GM21528 (cell line): Measurements from ENCODE around the gene SH3D19.
"Not testable (repeated sequence)": the region's sequence is repeated elsewhere in the genome, so short reads cannot be mapped to it uniquely, and the experiment has no call there.

Experiments used
- ATAC-seq: cut with Tn5 transposase; IDR thresholded peaks from one replicate; pipeline ENCODE4 v1.9.1; 2021; ENCODE audit warnings: mild to moderate bottlenecking, moderate library complexity; ENCODE audit not compliant: unreplicated experiment, low FRiP score

The SH3D19 gene

DNA sequence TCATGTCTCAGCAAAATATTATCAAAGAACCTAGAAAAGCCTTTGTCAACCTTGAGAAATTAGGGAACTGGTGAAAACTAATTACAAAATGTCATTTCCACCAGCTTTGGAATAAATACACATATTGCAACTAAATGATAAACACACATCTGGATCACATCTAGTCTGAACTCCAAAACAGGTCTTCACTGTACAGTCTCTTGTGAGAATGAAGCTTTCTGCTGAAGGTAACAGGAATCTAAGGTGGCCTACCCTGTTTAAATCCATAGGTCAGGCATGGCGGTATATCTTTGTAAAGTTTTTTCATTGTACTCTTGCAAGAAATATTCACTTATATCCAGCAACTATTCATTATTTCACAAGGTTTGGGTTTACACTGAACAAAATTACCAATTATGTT, 1.7 kb downstream of the SH3D19 start:
- ATAC-seq = no peak

DNA sequence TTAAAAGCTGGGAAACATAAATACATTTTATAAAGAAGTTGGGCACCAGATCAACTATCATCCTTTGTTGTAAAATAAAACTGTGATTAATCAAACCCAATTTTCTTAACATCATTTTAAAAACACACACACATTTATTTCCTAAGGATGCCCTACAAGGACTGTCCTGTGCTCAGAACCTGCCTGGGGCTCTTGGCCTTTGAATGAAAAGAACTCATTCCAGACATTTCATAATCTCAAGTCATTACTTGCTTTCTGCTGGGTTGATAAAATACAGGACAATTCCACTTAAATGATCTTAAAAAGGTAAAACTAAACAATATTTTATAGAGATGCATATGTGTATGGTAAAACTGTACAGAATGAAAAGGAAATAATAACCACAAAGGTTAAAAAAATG, 2.8 kb downstream of the SH3D19 start:
- ATAC-seq = no peak

DNA sequence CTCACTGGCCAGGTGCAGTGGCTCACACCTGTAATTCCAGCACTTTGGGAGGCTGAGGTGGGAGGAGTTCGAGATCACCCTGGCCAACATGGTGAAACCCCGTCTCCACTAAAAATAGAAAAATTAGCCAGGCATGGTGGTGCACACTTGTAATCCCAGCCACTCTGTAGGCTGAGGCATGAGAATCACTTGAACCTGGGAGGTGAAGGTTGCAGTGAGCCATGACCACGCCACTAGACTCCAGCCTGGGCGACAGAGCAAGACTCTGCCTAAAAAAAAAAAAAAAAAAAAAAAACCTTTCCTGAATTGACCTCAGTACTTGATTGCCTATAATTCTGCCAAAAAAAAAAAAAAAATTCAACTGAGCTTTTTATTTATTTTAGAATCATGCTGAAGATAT, 3.2 kb downstream of the SH3D19 start:
- not testable (repeated sequence) for ATAC-seq

DNA sequence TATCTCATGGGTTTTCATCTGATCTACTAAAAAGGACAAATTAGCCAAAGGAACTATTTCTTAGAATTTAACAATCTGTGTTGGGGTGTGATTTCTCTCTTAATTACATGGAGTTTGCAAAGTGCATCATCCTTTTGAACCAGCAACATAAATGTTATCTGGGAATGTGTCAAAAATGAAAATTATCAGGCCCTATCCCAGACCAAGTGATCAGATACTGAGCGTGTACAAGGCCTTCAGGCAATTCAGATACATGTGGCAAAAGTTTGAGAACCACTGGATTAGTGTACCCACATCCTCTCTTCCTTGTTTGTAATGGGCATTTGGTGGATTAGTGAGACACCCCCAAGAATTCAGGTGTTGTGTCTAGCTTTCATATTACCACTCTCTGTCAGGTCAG, 3.8 kb downstream of the SH3D19 start:
- no peak for ATAC-seq

DNA sequence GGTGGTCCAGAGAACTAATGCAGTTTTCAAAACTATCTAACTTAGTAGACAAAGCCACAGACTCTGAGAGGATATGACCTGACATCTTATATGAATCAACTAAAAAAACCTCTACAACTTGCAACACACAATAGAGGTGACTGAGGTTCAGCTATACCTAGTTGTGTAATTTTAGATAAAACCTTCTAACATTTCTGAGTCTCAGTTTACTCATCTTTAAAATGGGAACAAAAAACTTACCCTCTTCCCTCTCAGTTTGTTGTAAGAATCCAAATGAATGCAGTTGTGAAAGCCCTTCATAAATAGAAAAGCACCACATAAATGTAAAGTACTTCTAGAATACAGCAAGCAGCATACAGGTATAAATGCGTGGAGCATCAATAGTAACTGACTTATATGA, 5.9 kb downstream of the SH3D19 start:
- no peak for ATAC-seq

DNA sequence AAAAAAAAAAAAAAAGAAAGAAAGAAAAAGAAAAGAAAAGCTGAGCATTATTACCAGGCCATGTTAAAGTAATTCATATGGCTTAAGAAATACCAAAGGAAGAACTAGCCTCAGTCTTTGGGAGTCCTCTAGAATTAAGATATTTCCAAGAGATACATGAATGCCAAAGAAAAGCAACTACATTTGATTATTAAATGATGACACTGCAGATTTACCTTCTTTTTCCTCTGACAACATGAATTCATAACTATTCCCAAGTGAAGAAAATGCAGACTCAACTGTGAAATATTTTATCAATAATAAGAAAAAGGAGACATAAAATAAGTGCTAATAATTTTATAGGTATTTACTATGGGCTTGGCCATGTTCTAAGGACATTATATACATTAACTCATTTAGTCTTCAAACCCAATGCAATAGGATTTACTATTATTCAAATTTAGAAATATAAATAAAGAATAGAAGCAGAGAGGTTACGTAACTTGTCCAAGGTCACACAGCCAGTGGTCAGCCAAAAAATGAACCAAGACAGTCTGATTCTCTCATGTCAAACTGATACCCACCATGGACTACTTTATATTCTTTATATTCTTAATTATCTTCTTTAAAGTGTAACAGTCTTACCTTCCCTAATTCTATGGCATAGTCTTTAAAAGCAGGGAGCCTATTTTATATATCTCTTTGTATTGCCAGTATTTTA, 6.9 kb downstream of the SH3D19 start:
- no peak for ATAC-seq

DNA sequence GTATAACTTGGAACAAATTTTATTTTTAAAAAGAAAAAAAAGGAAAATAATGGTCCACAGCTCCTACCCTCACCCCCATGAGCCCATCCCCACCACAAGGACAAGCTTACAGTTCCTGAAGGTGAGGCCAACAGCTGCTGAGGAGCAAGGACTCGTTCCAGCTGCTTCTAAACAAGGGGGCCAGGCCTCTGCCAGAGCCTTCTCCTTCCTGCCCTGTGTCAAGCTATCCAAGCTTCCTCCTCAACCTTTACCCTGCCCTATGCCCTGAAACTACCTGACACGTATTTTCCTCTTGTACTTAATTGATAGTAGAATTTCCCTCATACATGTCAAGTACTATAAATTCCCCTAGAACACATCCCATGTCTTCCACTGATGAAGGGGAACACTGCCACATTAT, 8.8 kb downstream of the SH3D19 start:
- no peak for ATAC-seq

DNA sequence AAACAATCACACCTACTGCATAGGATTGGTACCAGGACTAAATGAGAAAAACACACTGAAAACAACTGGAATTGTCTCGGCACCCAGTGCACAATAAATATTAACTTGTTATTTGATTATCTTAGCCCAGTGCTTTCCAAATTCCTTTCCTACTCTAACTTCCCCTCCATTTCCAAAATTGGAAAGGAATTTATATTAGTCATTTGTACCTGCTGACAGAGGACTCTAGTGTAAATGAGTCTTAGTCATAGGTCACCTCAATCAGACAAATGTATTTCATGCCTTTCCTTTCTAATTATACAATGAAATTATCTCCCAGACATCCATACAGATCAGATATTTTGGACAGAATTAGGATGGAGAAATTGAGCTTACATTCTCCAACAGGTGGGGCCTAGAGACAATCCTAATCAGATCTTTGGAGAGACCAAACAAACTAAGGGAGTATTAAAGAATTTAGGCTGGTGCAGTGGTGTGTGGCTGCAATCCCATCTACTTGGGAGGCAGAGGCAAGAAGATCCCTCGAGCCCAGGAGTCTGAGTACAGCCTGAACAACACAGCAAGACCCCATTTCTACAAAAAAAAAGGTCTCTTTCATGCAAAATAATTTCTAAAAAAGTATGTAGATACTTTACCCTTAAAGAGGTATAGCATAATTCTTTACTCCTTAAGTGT, 10.1 kb downstream of the SH3D19 start:
- ATAC-seq = no peak

DNA sequence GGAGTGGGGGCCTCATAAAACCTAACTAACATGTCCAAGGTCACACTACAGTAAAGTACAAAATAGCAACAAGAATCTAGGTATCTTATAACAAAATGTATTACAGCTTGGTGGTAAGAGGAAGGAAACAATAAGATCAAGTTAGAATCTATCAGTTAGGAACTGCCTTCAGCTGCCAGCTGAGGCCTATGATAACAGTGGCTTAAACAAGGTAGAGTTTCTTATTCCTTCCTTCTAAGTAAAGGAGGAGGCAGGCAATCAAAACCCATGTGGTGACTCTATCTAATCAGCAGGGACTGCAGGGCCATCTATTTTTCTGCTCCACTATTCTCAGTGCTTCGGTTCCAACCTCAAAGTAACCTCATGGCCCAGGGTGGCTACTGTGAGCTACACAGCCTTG, 10.9 kb downstream of the SH3D19 start:
- ATAC-seq = no peak

DNA sequence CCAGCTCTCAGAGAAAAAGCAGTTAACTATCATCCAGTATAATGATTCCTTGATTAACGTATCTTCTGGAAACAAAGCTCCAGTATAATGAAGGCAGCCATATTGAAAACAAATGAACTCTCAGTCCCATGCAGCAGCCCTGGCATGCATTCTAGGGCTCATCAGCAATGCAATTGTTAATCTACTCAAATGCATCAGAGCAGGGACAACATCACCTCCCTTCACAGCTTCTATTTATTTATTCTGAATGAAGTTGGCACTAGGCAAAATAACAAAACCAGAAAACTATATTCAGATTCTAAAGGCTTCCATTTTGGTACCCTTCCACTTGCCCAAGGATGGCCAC, 11.4 kb downstream of the SH3D19 start:
- no peak for ATAC-seq

DNA sequence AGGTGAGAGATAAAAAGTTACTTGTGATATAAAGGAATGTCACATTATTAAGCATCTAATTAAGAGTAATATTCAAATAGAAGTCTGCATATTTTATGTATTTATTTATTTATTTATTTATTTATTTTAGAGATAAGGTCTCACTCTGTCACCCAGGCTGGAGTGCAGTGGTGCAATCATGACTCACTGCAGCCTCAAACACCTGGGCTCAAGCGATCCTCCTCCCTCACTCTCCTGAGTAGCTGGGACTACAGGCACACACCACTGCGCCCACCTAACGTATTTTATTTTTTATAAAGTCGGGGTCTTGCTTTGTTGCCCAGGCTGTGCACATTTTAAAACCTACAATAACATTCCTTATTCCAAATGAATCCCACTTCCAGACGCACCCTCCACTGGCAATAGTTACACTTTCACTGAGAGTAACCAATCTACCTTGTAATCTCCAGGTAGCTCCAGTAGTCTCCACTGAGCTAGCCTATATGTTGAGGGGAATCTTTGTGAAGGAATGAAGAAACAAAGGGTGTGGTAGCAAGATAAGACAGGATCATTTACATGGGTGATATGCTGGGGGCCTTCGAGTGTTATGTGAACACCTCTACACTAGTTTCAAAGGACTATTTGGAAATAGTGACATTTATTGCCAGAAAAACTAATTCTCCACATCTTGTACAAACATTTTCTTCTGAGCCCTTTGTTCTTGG, 11.9 kb downstream of the SH3D19 start:
- no peak for ATAC-seq

DNA sequence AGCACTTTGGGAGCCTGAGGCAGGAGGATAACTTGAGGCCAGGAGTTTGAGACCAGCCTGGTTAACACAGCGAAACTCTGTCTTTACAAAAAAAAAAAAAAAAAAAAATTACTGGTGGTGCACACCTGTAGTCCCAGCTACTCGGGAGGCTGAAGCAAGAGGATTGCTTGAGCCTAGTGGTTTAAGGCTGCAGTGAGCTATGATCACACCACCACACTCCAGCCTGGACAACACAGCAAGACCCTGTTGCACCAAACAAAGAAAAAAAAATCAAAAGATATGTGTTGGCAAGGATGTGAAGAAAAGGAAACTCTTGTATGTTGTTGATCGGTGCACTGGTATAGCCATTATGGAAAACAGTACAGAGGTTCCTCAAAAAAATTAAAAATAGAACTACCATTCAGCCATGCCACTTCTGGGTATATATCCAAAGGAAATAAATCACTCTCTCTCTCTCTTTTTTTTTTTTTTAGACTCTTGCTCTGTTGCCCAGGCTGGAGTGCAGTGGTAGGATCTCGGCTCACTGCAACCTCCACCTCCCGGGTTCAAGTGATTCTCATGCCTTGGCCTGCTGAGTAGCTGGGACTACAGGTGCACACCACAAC, 15.2 kb downstream of the SH3D19 start:
- no peak for ATAC-seq

DNA sequence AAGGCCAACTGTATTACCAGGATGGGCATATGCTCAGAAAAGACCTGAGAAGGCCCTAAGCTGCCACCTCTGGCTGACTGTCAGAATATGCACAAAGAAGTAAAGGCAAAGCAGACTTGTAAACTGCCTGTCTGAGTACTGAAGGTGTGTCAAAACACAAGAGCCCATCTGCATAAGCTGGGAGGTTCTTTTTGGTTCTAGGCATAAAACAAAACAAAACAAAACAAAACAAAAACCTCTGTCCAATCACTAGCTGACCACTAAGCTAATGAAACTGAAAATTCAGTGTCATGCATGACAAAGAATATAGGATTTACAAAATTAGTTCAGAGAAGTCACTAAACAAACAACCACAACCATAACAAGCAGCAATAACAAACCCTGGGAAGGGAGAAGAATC, 20.6 kb downstream of the SH3D19 start:
- no peak for ATAC-seq

DNA sequence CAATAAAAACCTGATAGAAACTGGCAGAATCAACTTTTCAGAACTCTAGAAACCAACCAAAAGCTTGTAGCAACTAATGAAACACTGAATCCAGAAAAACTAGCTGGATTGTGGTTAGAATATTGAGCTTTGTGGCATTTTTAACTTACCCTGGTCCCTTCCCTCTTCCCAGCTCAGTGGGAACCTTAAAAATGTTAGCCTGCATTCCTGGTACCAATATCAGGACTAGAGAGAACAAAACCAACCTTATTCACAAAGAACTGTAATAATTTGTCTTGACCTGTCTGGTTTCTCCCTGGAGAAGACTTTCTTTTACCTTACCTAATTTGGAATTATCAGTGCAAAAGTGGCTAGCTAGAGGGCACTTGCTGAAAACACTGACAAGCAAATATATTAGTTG, 21.2 kb downstream of the SH3D19 start:
- ATAC-seq = no peak

DNA sequence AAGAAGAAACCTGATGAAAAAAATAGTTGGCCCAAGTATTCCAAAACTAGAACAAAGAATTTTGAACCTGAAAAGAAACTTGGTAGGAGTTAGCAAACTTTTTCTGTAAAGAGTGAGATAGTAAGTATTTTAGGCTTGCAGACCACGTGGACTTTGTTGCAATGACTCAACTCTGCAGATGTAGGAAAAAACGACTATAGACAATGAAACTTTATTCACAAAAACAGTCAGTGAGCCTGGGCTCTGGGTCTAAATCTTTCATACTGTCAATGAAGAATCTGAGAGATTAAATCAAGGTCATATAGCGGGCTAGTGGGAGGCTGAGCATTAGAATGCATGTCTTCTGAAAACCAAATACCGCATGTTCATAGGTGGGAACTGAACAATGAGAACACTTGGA, 23.0 kb downstream of the SH3D19 start:
- ATAC-seq = no peak

DNA sequence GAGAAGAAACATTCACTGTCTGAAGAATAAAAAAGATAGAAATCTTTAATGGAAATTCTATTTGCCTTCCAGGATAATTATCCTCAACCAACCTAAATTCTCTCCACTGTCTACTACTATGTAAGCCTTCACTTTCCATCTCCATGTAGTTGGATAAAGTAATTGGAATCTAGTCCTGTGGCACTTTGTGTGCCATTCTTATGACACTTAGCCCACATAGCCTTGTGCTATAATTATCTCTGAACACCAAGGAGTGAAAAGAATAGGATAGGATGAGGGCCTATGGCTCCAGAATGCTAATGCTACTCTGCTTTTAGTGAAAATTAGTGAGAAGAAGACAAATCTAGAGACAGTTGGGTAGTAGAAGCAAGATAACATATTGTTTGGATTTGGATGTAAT, 28.2 kb downstream of the SH3D19 start:
- ATAC-seq = no peak

DNA sequence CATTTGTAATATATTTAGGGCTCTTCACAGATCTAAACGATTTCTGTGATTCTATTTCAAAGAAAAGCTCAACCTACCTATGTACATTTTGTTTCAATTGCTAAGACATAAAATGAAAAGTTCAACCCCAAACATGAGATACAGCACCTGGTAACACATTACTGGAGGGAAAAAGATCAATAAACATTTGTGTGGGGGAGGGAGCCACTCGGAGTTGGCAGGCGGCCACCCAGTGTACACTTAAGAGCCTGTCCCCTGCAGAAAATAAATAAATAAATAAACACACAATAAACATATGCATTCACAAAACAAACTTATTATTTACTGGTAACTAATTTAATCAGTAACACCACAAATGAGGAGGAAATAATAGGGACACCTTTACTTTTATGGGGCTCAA, 29.2 kb downstream of the SH3D19 start:
- no peak for ATAC-seq

DNA sequence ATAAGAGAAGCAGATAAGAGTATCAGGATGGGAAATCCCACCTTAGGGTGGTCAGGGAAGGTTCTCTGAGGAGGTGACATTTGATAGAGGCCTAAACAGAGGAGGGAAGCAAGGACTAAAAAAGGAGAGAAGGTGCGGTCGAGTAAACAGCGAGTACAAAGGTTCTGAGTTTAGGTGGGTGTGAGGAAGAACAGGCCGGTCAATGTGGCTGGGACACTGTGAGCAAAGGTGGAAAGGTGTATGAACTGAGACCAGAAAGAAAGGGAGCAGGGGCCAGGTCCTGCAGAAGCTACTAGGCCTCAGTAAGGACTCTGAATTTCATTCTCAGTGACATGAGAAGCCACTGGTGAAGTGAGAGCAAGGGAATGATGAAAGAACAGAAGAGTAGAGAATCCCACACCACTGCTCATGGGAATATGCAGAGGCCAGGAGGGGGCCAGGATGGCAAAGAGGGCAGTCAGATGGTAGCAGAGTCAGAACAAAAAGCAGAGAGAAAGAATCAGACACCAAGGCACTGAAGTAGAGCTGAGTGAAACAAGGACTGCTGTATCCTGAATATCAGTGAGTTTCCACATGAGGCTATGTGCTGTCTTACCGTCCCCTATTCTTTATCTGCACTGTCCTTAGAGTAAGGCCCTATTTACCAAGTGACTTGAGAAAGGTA, 30.4 kb downstream of the SH3D19 start:
- ATAC-seq = no peak

DNA sequence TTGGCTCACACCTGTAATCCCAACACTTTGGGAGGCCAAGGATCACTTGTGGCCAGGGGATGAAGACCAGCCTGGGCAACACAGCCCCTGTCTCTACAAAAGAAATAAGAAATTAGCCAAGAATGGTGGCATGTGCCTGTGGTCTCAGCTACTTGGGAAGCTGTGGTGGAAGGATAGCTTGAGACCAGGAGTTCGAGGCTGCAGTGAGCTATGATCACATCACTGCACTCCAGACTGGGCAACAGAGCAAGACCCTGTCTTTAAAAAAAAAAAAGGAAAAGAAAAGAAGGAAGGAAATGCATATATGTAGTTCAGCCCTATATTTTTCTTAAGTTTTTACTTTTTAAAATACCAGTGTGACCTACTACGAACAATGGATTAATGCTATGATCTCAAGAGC, 33.4 kb downstream of the SH3D19 start:
- ATAC-seq = no peak

DNA sequence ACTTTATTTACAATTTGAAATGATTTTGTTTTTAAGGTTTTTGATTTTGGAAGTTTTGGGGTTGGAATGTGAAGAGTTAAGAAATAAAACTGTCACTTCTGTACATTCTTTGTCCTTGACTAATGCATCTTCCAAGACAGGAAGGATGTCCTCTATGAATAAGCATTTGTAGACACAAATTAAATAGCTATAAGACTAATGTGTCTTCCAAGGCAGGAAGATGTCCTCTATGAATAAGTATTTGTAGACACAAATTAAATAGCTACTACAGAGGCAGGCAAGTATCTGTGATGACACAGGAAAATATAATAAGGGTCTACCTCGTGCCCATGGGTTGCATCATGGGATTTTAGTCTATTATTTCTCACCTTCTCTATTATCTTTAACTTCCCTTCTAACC, 33.9 kb downstream of the SH3D19 start:
- ATAC-seq = no peak

DNA sequence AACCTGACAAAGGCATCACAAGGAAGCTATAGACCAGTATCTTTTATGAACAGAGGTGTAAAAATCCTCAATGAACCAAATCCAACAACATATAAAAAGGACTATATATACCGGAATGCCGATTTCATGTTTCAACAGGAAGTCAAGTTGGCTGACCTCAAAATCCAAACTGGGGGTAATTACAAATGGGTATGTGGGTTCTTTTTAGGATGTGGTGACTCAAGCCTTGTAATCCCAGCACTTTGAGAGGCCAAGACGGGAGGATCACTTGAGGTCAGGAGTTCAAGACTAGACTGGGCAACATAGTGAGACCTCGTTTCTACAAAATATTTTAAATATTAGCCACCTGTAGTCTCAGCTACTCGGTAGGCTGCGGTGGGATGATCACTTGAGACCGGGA, 38.0 kb downstream of the SH3D19 start:
- no peak for ATAC-seq
